NCI-H748 treated with DMSO at 0.1 percent for 48 hours (cell line): ENCODE data around the gene BRCA1.
A peak's percentile ranks its signal among the peaks of the same experiment; 100 is the strongest.

Experiments used
- DNase-seq: peaks from one replicate; lab custom pipeline; 2025; lab: John Stamatoyannopoulos, UW

The BRCA1 gene

GRCh38 chr17:43024407-43025289 lies 100.5 kb downstream of the BRCA1 start, which contains the start of gene RND2:
RND2 (plus strand) TSS chr17:43025231; CDS start chr17:43025348, 117 bp downstream.
- peak; percentile 96 for DNase-seq

- peak; percentile 71 for DNase-seq
These were observed 103.2 kb downstream of the BRCA1 start, which contains the start of gene VAT1 for GRCh38 chr17:43021741-43022512. VAT1 (minus strand) TSS chr17:43022385; CDS start chr17:43022322, 63 bp downstream.

- peak; percentile 32 for DNase-seq
These were observed 104.1 kb downstream of the BRCA1 start for GRCh38 chr17:43020789-43021740.

- DNase-seq = no peak
These were observed 105.0 kb downstream of the BRCA1 start for GRCh38 chr17:43020030-43020621.

- DNase-seq = no peak
These were observed 105.7 kb downstream of the BRCA1 start for GRCh38 chr17:43019418-43019817.

- DNase-seq = no peak
These were observed 106.2 kb downstream of the BRCA1 start for GRCh38 chr17:43018932-43019331.

GRCh38 chr17:43018008-43018853 lies 106.9 kb downstream of the BRCA1 start:
- no peak for DNase-seq

- no peak for DNase-seq
These were observed 108.9 kb downstream of the BRCA1 start for GRCh38 chr17:43016216-43016615.

GRCh38 chr17:43015579-43015978 lies 109.6 kb downstream of the BRCA1 start:
- DNase-seq = no peak

GRCh38 chr17:43014649-43015542 lies 110.3 kb downstream of the BRCA1 start:
- DNase-seq = no peak

GRCh38 chr17:43014020-43014648 lies 111.0 kb downstream of the BRCA1 start:
- no peak for DNase-seq

- DNase-seq = no peak
These were observed 111.9 kb downstream of the BRCA1 start for GRCh38 chr17:43013296-43013695.

- DNase-seq = no peak
These were observed 113.3 kb downstream of the BRCA1 start for GRCh38 chr17:43011728-43012472.

GRCh38 chr17:43010667-43011308 lies 114.4 kb downstream of the BRCA1 start:
- no peak for DNase-seq

- DNase-seq = peak; percentile 21
These were observed 118.3 kb downstream of the BRCA1 start, which contains the start of gene IFI35 for GRCh38 chr17:43006639-43007551. IFI35 (plus strand) TSS chr17:43006784; CDS start chr17:43006948, 164 bp downstream.

- DNase-seq = no peak
These were observed 121.5 kb downstream of the BRCA1 start for GRCh38 chr17:43003542-43004172.
